Esophagus squamous epithelium (tissue), 5 donors: ENCODE measurements around the gene HJV. TPM values are rescaled to one million over a fixed set of nuclear protein-coding genes. Genes with fewer than 3 reads are reported as not detected.

Experiments
- DNase-seq: peaks from one replicate; lab custom pipeline; 2025; lab: John Stamatoyannopoulos, UW
- H3K27ac ChIP-seq, 4 donors: fragments of 200-600 bp; sonication (generic); one replicate each; pipeline ENCODE4 v1.5.1; 2016 to 2019; ENCODE audit warnings: mild to moderate bottlenecking in 1 of 4
- H3K27me3 ChIP-seq, 4 donors: fragments of 200-600 bp; sonication (generic); 1 replicate in 3 of 4; 2 replicates in 1 of 4; pipeline versions ENCODE4 v1.5.1 to v1.6.0; 2017 to 2021; ENCODE audit warnings: antibody characterized with exemption in 1 of 4
- H3K36me3 ChIP-seq, 3 donors: fragments of 200-600 bp; sonication (generic); one replicate each; pipeline ENCODE4 v1.5.1; 2016 to 2019
- H3K4me1 ChIP-seq, 3 donors: fragments of 200-600 bp; sonication (generic); one replicate each; pipeline ENCODE4 v1.5.1; 2017 to 2019
- H3K4me3 ChIP-seq, 4 donors: fragments of 200-600 bp; sonication (generic); 1 replicate in 3 of 4; 2 replicates in 1 of 4; pipeline ENCODE4 v1.5.1; 2016 to 2019; ENCODE audit warnings: mild to moderate bottlenecking in 2 of 4, moderate library complexity in 1 of 4
- H3K9me3 ChIP-seq, 3 donors: fragments of 200-600 bp; sonication (generic); one replicate each; pipeline ENCODE4 v1.5.1; 2016 to 2019
- CTCF ChIP-seq, 6 experiments: fragments of 450-650 bp in 4 of 6; fragments of 200-600 bp in 2 of 6; sonication (generic) in 2 of 6; IDR thresholded peaks; one replicate each; pipeline ENCODE4 v1.5.1; 2016 to 2019; ENCODE audit warnings: antibody characterized with exemption in 6 of 6, mild to moderate bottlenecking in 4 of 6, moderate library complexity in 4 of 6
- POLR2A ChIP-seq, 4 donors: fragments of 450-650 bp; IDR thresholded peaks; one replicate each; pipeline ENCODE4 v1.6.1; 2017; ENCODE audit warnings: antibody characterized with exemption in 4 of 4, mild to moderate bottlenecking in 4 of 4, moderate library complexity in 3 of 4
- WGBS, 2 donors: methylation state at CpG; one replicate each; pipeline ENCODE4 v1.1.5; 2018; 5-methylcytosine and 5-hydroxymethylcytosine counted together
- intact Hi-C: fragments of 100-400 bp; cut with DNase I; formaldehyde crosslinking; loops from one replicate; pipeline ENCODE4 v1.15.0; 2022
- small RNA-seq, 4 donors: library from RNA; depleted of rRNA; stranded (forward); fragments of <200 nt; gene quantifications; one replicate each; pipeline ENCODE3, GENCODE V24; 2016
- total RNA-seq, 4 donors: library from RNA; depleted of rRNA; stranded (reverse); fragments of >200 nt; gene quantifications; one replicate each; pipeline ENCODE4 v1.1.0, GENCODE V29; 2016
- donor health status: DM: yes; HTN: yes; CAD: no.

The HJV gene
- total RNA-seq, 4 donors from 2014 or later, result not detected

GRCh38 chr1:145972580-145972979 is 49.0 kb downstream of the HJV start:
- Histone ChIP-seq H3K4me3 (no peak overlapping the region), H3K27me3 (no peaks in the 10 kb centered on the region), H3K36me3 (peaks cover 0 to 4% (median 0%) of the 10 kb centered on the region in 3 donors), H3K9me3 (no peaks in the 10 kb centered on the region), H3K4me1 (peaks cover 3 to 7% (median 5%) of the 10 kb centered on the region in 3 donors), H3K27ac (no peak overlapping the region)
- TF ChIP-seq POLR2A (IDR thresholded peaks at IDR 0.05) (no peak), CTCF (IDR thresholded peaks at IDR 0.05) (no peak)
- WGBS, 2 donors, result 62 to 67% methylated on average over 5 to 7 of the region's 7 CpGs
- intact Hi-C loops, result no loop called here
- no peak for DNase-seq

Small RNA genes lying within 50 kb of the gene (small RNA-seq; reads per million reads assigned to genes)
- 0.71 to 5.9 (median 2.9) reads per million in 4 donors for gene RNVU1-6

Other genes starting within 250 kb of the HJV start
- gene RNF115, start 197.6 kb downstream of the HJV start, total RNA-seq, result 10 to 100 TPM in 1 of 4 donors, 1 to 10 TPM in 3; 4.3 to 17.5 (median 6.1) TPM
- gene POLR3C, start 197.5 kb downstream of the HJV start, total RNA-seq, result 10 to 100 TPM; 15.0 to 31.7 (median 21.0) TPM
- 1 to 10 TPM; 1.1 to 3.8 (median 1.8) TPM for gene NUDT17, start 176.1 kb downstream of the HJV start, total RNA-seq
- 10 to 100 TPM; 20.9 to 51.8 (median 38.2) TPM for gene PIAS3, start 162.7 kb downstream of the HJV start, total RNA-seq
- 10 to 100 TPM in 2 of 4 donors, 1 to 10 TPM in 2; 9.0 to 22.4 (median 10.9) TPM for gene ANKRD35, start 135.9 kb downstream of the HJV start, total RNA-seq
- gene ITGA10, start 111.7 kb downstream of the HJV start, total RNA-seq, result 1 to 10 TPM in 3 of 4 donors, under 1 TPM in 1; 0.83 to 7.2 (median 1.5) TPM
- 10 to 100 TPM; 19.3 to 30.8 (median 25.1) TPM for gene PEX11B, start 103.0 kb downstream of the HJV start, total RNA-seq
- gene RBM8A, start 94.3 kb downstream of the HJV start, total RNA-seq, result 100 to 1,000 TPM; 155 to 229 (median 200) TPM
- 10 to 100 TPM in 1 of 4 donors, 1 to 10 TPM in 3; 1.9 to 12.2 (median 5.9) TPM for gene LIX1L, start 63.7 kb downstream of the HJV start, total RNA-seq
- gene ANKRD34A, start 57.2 kb downstream of the HJV start, total RNA-seq, result under 1 TPM; 0.04 to 0.67 (median 0.30) TPM
- gene POLR3GL, start 57.0 kb downstream of the HJV start, total RNA-seq, result 10 to 100 TPM in 2 of 4 donors, 1 to 10 TPM in 2; 2.9 to 15.9 (median 9.8) TPM
- 100 to 1,000 TPM in 3 of 4 donors, 10 to 100 TPM in 1; 94.9 to 942 (median 328) TPM for gene TXNIP, start 25.2 kb downstream of the HJV start, total RNA-seq
- 1 to 10 TPM in 3 of 4 donors, under 1 TPM in 1; 0.72 to 2.9 (median 1.1) TPM for gene NBPF10, start 123.1 kb upstream of the HJV start, total RNA-seq
- 10 to 100 TPM; 29.3 to 70.6 (median 44.1) TPM for gene NOTCH2NLA, start 207.3 kb upstream of the HJV start, total RNA-seq